Activated naive CD4-positive, alpha-beta T cell (primary cell): ENCODE measurements around the gene ZMYM4.
"Not testable (repeated sequence)": the region's sequence is repeated elsewhere in the genome, so short reads cannot be mapped to it uniquely, and the experiment has no call there.

Source experiments
- DNase-seq, 4 experiments: peaks; one replicate each; lab custom pipeline; 2025; lab: John Stamatoyannopoulos, UW

Gene ZMYM4

GRCh38 chr1:35268282-35269200 lies at the start of gene ZMYM4:
TSS of gene ZMYM4 (plus strand) at chr1:35268709. CDS start at chr1:35269047, 338 bp downstream.
- peak; percentile 64 to 81 (median 67) for DNase-seq

- DNase-seq = no peak
Observed at GRCh38 chr1:35220976-35221375, 47.5 kb upstream of the ZMYM4 start.

DNA sequence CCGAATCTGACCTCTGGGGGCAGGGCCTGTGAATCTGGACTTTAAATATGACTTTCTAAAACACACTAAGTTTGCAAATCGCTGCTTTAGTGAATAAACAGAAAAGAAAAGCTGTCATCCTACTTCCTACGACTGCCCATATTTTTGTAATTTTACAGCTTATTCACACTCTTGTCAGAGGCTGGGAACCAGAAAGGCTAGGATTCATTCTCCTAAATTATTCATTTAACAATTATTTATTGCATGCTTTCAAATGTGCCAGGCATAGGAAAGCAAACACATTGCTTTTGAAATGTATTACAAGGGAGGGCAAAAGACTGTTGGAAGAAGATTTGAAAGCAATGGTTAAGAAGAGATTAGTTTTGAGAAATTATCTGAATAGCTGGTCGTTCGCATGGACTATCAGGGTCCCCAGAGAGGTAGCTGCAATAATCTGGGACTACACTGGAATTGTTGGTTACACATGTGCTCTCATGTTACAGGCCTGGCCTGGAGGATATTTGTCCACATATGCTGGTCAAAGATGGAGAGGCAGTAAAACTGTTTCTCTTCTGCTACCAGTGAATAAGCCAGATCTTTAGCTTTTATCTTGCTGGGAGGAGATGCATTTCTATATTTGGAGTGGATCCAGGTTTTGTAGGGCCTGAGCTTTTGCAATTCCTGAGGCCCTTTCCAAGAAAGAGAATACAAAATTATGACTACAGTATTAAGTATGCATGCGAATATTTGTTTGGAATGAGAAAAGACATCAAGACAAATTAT lies 46.0 kb upstream of the ZMYM4 start:
- no peak for DNase-seq

DNA sequence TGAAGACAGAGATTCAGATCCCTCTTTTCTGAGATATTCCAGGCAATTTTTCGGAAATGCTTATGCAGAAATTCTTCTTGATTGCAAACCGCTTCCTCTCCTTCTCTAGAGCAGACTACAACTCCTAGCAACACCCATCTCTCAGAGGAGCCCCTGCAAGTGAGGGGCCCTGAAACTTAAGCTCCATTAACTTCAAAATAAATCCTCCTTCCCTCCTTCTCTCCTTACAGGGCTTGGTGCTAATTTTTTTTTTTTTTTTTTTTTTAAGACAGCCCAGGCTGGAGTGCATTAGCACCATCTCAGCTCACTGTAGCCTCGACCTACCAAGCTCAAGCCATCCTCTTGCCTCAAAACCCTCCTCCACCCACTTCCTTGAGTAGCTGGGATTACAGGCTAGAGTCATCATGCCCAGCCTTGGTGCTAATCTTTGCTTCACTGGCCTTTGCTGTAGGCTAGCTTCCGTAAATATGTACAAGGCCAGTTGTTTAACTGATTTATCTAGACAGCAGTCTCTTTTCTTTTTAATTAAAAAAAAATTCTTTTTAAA lies 45.4 kb upstream of the ZMYM4 start:
- no peak for DNase-seq

DNA sequence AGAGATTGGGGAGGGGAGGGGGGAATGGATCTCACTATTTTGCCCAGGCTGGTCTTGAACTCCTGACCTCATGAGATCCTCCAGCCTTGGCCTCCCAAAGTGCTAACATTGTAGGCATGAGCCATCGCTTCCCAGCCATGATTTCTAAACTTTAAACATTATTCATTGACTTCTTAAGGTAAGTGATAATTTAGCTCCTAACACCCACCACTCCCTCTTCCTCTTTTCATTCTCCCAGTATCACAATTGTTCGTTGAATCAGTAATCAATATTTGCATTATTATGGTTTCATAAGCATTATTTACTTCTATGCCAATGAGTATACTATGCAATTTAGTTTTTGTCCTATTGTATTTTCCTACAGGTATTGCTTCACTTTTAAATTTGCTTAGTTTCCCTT lies 42.0 kb upstream of the ZMYM4 start:
- no peak for DNase-seq

DNA sequence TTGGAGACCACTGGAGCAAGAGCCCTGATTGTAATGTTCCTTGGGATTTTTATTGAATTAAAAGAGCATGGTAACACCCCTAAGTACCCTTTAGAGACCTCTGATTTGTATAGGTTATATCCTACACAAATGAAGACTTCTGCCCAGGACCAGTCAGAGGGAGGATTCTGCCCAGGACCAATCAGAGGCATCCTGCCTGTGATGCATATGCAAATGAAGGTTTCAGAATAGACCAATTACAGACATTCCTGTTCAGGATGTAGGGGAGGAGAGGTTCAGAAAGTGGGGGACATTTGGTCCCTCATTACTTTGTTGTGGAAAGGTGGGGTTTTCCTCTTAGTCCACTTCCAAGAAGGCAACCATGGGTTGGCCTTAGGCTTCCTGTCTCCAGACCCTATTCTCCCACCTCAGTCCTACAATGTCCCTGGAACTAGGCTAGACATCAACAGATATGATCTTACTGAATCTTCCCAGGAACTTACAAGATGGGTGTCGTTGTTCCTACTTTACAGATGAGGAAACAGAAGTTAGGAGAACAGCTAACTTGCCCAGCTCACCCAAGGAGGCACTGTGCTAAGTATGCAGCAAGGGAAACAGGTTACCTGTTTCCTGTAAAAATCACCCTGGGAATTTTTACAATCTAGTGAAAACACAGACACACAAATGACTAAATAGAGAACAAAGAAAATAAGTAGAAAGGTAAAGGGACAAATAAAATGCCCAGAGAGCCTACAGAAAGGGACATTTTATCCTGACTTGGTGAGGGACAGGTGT lies 38.7 kb upstream of the ZMYM4 start:
- no peak for DNase-seq

DNA sequence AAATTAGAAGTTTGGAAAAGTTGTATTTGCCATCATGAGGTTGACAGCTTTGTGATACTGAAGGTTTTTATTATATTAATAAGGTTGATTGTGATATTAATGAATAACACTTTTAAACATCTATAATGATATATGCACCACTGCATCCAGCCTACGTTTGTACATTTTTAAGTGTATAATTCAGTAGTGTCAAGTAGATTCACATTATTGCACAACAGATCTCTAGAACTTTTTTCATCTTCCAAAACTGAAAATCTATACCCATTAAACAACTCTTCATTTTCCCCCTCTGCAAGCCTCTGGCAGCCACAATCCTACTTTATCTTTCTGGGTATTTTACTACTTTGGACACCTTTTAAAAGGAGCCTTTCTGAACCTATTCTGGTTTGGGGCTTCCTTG lies 37.2 kb upstream of the ZMYM4 start:
- no peak for DNase-seq

DNA sequence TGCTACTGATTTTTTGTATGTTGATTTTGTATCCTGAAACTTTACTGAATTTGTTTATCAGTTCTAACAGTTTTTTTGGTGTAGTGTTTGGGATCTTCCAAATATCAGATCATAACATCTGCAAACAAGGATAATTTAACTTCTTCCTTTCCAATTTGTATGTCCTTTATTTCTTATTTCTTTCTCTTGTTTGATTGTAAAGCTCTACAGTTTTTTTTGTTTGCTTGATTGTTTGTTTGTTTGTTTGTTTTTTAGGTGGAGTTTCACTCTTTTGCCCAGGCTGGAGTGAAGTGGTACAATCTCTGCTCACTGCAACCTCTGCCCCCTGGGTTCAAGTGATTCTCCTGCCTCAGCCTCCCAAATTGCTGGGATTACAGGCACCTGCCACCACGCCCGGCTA lies 31.7 kb upstream of the ZMYM4 start:
- DNase-seq = not testable (repeated sequence)

DNA sequence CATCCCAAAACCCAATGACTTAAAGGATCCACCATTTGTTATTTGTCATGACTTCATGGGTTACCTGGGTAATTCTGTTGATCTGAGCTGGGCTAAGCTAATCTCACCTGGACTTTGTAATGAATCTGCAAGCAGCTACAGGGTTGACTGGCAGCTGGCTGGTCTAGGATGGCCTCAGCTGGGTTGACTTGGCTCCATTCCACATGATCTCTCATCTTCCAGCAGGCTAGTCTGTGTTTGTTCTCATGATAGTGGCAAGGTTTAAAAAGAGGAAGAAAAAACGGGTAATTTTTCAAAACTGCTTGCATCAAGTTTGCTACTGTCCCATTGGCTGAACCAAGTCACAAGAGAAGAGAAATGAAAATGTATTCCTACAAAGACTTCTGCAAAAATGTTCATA lies 24.8 kb upstream of the ZMYM4 start:
- DNase-seq = no peak

DNA sequence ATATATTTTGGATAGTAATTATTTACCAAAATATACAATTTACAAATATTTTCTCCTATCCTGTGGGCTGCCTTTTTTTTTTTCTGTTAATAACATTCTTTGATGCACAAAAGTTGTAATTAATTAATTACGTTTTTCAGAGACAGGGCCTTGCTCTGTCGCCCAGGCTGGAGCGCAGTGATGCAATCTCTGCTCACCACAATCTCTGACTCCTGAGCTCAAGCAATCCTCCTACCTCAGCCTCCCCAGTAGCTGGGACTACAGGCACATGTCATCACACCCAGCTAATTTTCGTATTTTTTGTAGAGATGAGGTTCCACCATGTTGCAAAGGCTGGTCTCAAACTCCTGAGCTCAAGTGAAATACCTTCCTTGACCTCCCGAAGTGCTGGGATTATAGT lies 21.3 kb upstream of the ZMYM4 start:
- no peak for DNase-seq

DNA sequence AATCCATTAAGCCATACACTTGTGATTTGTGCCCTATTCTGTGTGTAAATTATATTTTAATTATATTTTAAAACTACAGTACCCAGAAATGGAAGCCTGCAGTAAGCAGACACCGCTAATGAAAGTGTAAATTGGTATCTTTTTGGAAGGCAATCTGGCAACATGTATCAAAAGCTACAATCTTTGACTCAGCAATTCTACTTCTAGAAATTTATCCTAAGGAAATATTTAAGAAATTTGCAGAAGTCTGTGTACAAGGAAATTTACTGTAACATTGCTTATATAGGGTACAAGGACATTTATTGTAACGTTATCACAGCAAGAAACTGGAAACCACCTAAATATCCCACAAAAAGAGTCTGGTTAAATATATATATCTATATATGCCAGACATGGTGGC lies 14.6 kb upstream of the ZMYM4 start:
- DNase-seq = no peak

DNA sequence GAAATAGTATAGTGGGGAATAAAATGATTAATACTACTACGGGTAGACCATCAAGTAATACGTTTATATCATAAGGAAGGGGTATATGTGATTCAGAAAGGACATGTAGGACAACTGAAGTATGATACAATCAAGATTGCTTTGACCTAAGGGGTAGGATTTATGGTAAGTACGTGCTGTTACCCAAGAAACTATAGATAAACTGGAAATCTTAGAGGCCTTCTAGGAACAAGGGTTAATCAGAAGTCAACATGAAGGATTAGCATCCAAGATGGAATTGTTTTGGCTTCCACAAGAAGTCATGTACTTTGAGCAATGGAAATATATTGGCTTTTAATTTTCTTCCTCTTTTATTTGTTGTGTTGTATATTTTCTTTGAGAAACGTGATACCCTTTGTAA lies 13.2 kb upstream of the ZMYM4 start:
- DNase-seq = no peak

DNA sequence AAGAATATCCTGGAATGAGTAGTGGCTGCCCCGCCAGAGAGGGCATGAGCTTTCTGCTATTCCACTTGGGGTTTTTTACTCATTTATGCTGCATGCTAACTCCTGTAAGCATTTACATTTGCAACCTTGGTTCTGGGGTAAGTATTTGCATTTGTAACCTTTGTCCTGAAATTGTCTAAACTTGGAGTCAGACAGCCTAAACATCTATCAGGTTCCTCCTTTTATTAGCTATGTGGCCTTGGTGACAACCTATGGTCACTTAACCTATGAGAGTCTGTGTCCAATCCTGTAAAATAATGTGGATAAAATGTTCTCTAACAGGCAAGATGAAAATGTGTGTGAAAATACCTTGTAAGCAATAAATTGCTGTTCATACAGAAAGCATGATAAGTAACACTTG lies 8.9 kb upstream of the ZMYM4 start:
- DNase-seq = no peak

DNA sequence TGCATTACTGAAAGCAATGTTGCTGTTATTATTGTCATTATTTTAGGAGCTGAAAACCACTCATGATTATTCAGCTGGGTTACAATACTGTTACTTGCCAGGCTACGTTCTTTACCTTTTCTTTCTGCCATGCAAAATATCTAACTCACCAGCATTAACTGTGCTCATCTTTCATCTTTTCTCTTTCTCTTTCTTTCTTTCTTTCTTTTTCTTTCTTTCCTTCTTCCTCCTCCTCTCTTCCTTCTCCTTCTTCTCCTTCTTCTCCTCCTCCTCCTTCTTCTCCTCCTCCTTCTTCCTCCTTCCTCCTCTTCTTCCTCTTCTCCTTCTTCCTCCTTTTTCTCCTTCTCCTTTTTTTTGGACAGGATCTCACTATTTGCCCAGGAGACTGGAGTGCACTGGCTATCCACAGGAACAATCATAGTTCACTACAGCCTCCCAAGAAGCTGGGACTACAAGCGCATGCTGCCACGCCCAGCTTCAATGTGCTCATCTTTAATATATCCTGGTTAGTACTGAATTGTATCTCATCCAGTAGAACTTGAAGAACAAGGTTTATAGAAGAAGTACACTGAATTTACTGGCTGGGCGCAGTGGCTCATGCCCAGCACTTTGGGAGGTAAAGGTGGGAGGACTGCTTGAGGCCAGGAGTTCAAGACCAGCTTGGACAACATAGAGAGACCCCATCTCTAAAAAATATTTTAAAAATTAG lies 6.9 kb upstream of the ZMYM4 start:
- DNase-seq = no peak

DNA sequence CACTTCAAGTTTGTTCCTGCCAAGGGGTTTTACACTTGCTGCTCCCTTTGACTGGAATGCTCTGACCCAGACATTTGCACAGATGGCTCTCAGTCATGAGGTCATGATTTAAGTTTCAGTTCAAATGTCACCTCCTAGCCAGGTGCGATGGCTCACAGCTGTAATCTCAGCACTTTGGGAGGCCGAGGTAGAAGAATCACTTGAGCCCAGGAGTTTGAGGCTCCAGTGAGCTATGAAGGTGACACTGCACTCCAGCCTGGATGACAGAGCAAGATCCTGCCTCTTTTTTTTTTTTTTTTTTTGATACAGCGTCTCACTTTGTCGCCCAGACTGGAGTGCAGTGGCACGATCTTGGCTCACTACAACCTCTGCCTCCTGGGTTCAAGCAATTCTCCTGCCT lies 4.5 kb upstream of the ZMYM4 start:
- DNase-seq = no peak

GRCh38 chr1:35264871-35265270 lies 3.6 kb upstream of the ZMYM4 start:
- DNase-seq = no peak

DNA sequence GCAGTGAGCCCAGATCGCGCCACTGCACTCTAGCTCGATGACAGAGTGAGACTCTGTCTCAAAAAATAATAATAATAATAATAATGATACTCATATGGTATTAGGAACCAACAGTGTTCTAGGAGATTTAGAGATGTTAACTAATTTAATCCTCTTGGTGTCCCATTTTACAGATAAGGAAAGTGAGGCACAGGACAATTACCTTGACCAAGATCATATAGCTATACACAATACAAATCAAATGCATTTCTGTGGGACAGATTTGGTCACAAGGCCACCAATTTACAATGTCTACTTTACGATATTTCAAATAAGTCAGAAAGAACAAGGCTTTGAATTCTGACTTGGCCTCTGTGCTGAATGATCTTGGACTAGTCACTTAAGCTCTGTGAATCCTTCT lies 2.2 kb upstream of the ZMYM4 start:
- DNase-seq = no peak

GRCh38 chr1:35269201-35269988 lies 886 bp downstream of the ZMYM4 start:
- no peak for DNase-seq

DNA sequence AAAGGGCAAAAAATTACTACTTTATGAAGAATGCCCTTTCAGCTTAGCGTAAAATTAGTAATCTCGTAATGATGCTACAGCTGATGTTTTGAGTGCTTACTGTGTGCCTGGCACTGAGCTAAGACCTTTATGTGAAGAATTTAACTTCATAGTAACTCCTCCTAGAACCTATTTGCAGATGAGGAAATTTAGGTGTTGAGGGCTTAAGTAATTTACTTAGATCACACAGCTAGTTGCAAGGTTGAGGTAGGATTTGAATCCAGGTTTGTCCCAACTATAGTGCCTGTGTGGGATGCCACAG lies 1.4 kb downstream of the ZMYM4 start:
- no peak for DNase-seq

GRCh38 chr1:35270836-35271235 lies 2.3 kb downstream of the ZMYM4 start:
- no peak for DNase-seq

DNA sequence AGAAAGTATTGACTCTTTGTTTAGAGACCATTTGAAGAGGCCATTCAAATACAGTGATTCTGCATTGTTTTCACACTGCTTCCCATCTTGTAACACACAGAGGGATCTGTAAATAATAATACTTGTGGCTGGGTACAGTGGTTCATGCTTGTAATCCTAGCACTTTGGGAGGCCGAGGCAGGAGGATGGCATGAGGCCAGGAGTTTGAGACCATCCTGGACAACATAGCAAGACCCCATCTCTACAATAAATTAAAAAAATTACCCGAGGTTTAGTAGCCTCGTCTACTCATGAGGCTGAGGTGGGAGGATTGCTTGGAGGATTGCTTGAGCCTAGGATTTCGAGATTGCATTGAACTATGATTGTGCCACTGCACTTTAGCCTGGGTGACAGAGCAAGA lies 5.7 kb downstream of the ZMYM4 start:
- no peak for DNase-seq
